Measurements from ENCODE around the gene LPP. TPM values are rescaled to one million over a fixed set of nuclear protein-coding genes. Genes with fewer than 3 reads are reported as not detected.

Gene LPP
- total and polyA plus RNA-seq, 2 of the 13 experiments (the other 11 are each of a cell fraction or from before 2014, with no cell fraction given) = 19.2 to 29.9 TPM

DNA sequence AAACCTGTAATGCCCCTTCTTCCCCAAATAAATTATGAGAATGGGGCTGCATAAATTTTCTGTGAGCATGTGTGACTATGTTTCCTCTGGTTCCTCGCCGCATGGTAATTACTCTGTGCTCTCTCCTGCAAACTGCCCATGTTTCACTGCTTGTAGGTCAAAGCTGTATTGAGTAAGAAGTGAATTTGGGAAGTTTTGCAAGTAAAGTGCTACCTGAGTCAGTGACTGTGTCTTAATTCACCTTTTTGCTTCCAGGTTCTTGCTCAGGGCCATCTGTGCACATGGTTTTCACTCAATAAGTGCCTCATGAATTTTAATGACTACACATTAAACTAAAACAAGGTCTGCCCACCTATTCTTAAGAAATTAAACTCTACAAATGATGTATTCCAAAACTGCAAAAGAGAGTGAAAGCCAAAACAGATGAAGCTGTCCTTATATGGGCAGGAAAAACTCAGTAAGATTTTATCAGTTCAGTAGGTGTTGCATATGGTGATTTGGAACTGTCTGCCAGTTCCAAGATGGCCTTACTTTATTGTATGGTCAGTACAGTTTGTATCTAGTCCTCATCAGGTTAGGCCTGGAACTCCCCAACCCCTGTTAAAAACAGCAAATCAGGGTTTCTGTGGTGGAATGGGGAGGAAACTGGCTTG, 100.0 kb downstream of the LPP start:
- ATAC-seq = no peak
- H3K4me1 ChIP-seq (ENCODE audit: insufficient read depth, low read length) = peaks cover 54% of the 10 kb centered on the region
- intact Hi-C loops (cut with micrococcal nuclease; ENCODE audit: unreplicated experiment) = no loop called here
- ChIA-PET POLR2A (no interaction called here), CTCF (ENCODE audit: low intra/inter-chr PET ratio, low total read pairs) (no interaction called here)
- no TSS peak for BruUV-seq (replicated peaks)
- no peak overlapping the region for H3K4me3 ChIP-seq (replicated peaks in 1 of 3; ENCODE audit: insufficient read depth in 1 of 3, low read depth in 2 of 3, low read length in 3 of 3)
- H3K9me3 ChIP-seq (ENCODE audit: low read length) = no peaks in the 10 kb centered on the region
- H4K20me1 ChIP-seq (ENCODE audit: insufficient read depth, low read length) = no peaks in the 10 kb centered on the region; the same call in 1 of the 2 replicates
- no peak overlapping the region for H3K27ac ChIP-seq (ENCODE audit: extremely low read length, insufficient read depth, low read length)
- peaks cover 11% of the 10 kb centered on the region for H3K79me2 ChIP-seq (ENCODE audit: insufficient read depth, low read length)
- in situ Hi-C loops (cut with HindIII; ENCODE audit: extremely low pct_ligation_motif_present, low pct_unique_long_range_greater_than_20kb) = no loop called here
- H3K9ac ChIP-seq (ENCODE audit: insufficient read depth, low read depth, low read length) = no peak overlapping the region
- no peak for FAIRE-seq
- no peak overlapping the region for H2AFZ ChIP-seq (ENCODE audit: low read length)
- H3K4me2 ChIP-seq (ENCODE audit: low read depth, low read length) = no peak overlapping the region
- DNase-seq (ENCODE audit: low spot score) = no peak
- WGBS (ENCODE audit: low lambda C conversion rate) = 96% methylated on average over 2 of the region's 2 CpGs
- H3K27me3 ChIP-seq (ENCODE audit: control insufficient read depth in 1 of 2, insufficient read depth in 2 of 2, low read length in 2 of 2) = no peaks in the 10 kb centered on the region
- no peaks in the 10 kb centered on the region; a peak in 1 of 5 replicates for H3K36me3 ChIP-seq (replicated peaks in 1 of 2; ENCODE audit: control insufficient read depth in 1 of 2, insufficient read depth in 2 of 2, low read length in 2 of 2)
- TF ChIP-seq LCORL (IDR thresholded peaks at IDR 0.05) (no peak), LCORL (CRISPR knock-in tag; IDR thresholded peaks at IDR 0.05) (no peak), MIER3 (CRISPR knock-in tag; IDR thresholded peaks at IDR 0.05; ENCODE audit: borderline replicate concordance) (no peak), REXO4 (CRISPR knock-in tag; IDR thresholded peaks at IDR 0.05; ENCODE audit: borderline replicate concordance) (no peak), EEA1 (CRISPR knock-in tag; IDR thresholded peaks at IDR 0.05; ENCODE audit: borderline replicate concordance) (no peak), ZNF749 (CRISPR knock-in tag; IDR thresholded peaks at IDR 0.05; ENCODE audit: borderline replicate concordance) (no peak), ZNF484 (CRISPR knock-in tag; IDR thresholded peaks at IDR 0.05; ENCODE audit: borderline replicate concordance, low read depth) (no peak), HOXA3 (CRISPR knock-in tag; IDR thresholded peaks at IDR 0.05) (no peak), ZFP82 (CRISPR knock-in tag; IDR thresholded peaks at IDR 0.05; ENCODE audit: borderline replicate concordance) (no peak), ZNF556 (CRISPR knock-in tag; IDR thresholded peaks at IDR 0.05; ENCODE audit: borderline replicate concordance) (no peak), FOXP1 (IDR thresholded peaks at IDR 0.05) (no peak), FOXP1 (CRISPR knock-in tag; IDR thresholded peaks at IDR 0.05) (no peak), NCOA5 (CRISPR knock-in tag; IDR thresholded peaks at IDR 0.05) (no peak), RXRA (CRISPR knock-in tag; IDR thresholded peaks at IDR 0.05) (no peak), KAT2B (IDR thresholded peaks at IDR 0.05; ENCODE audit: borderline replicate concordance, low read depth, low read length) (no peak), ATRX (CRISPR knock-in tag; IDR thresholded peaks at IDR 0.05; ENCODE audit: borderline replicate concordance) (no peak)
- TF ChIP-seq, protein P1, sequence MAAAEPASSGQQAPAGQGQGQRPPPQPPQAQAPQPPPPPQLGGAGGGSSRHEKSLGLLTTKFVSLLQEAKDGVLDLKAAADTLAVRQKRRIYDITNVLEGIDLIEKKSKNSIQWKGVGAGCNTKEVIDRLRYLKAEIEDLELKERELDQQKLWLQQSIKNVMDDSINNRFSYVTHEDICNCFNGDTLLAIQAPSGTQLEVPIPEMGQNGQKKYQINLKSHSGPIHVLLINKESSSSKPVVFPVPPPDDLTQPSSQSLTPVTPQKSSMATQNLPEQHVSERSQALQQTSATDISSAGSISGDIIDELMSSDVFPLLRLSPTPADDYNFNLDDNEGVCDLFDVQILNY (CRISPR knock-in tag; conservative IDR thresholded peaks at IDR 0.05) = no peak
- TF ChIP-seq, protein P2, sequence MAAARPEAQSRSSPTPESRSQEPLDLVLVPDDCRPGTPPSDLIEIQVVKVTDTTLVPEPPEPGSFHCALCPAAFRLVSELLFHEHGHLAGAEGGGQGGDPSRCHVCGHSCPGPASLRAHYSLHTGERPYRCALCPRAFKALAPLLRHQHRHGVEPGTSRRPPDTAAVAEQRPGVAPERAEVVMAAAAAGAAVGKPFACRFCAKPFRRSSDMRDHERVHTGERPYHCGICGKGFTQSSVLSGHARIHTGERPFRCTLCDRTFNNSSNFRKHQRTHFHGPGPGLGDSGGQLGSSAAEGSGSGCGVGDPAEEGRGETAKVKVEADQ (CRISPR knock-in tag; IDR thresholded peaks at IDR 0.05; ENCODE audit: borderline replicate concordance) = no peak
- TF ChIP-seq, protein P3, sequence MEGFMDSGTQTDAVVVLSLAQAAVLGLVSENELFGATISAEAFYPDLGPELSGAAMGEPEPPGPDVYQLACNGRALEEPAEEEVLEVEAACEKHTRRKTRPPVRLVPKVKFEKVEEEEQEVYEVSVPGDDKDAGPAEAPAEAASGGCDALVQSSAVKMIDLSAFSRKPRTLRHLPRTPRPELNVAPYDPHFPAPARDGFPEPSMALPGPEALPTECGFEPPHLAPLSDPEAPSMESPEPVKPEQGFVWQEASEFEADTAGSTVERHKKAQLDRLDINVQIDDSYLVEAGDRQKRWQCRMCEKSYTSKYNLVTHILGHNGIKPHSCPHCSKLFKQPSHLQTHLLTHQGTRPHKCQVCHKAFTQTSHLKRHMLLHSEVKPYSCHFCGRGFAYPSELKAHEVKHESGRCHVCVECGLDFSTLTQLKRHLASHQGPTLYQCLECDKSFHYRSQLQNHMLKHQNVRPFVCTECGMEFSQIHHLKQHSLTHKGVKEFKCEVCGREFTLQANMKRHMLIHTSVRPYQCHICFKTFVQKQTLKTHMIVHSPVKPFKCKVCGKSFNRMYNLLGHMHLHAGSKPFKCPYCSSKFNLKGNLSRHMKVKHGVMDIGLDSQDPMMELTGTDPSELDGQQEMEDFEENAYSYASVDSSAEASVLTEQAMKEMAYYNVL (CRISPR knock-in tag; IDR thresholded peaks at IDR 0.05; ENCODE audit: borderline replicate concordance) = no peak
- TF ChIP-seq, protein P4, sequence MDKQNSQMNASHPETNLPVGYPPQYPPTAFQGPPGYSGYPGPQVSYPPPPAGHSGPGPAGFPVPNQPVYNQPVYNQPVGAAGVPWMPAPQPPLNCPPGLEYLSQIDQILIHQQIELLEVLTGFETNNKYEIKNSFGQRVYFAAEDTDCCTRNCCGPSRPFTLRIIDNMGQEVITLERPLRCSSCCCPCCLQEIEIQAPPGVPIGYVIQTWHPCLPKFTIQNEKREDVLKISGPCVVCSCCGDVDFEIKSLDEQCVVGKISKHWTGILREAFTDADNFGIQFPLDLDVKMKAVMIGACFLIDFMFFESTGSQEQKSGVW (CRISPR knock-in tag; IDR thresholded peaks at IDR 0.05; ENCODE audit: borderline replicate concordance) = no peak
